Limb (tissue), 2 donors: Measurements from ENCODE around the gene FBXL19.

ENCODE experiments used
- DNase-seq, 2 donors: peaks; one replicate each; pipeline ENCODE4 v3.0.0-alpha.2; 2016; ENCODE audit errors: extremely low spot score in 2 of 2

The FBXL19 gene

GRCh38 chr16:30895627-30896260 is 27.6 kb upstream of the FBXL19 start:
- DNase-seq = peak; percentile 26 to 62

GRCh38 chr16:30896261-30896888 is 27.0 kb upstream of the FBXL19 start, which contains the start of gene CTF1:
CTF1 (plus strand) TSS chr16:30896614; CDS start chr16:30896644, 30 bp downstream.
- DNase-seq = peak; percentile 91 to 92

- peak; percentile 83 to 94 for DNase-seq
Measured at GRCh38 chr16:30896889-30897733, 26.3 kb upstream of the FBXL19 start.

- no peak for DNase-seq
Measured at GRCh38 chr16:30899794-30900193, 23.6 kb upstream of the FBXL19 start.

- DNase-seq = no peak
Measured at GRCh38 chr16:30900588-30900987, 22.8 kb upstream of the FBXL19 start.

- no peak for DNase-seq
Measured at GRCh38 chr16:30901201-30902028, 22.0 kb upstream of the FBXL19 start.

GRCh38 chr16:30902029-30902972 is 21.1 kb upstream of the FBXL19 start:
- DNase-seq = peak in 1 of 2 donors; percentile 85

GRCh38 chr16:30903002-30903401 is 20.4 kb upstream of the FBXL19 start:
- no peak for DNase-seq

- no peak for DNase-seq
Measured at GRCh38 chr16:30903596-30903995, 19.8 kb upstream of the FBXL19 start.

GRCh38 chr16:30904114-30904780 is 19.1 kb upstream of the FBXL19 start:
- DNase-seq = no peak

- DNase-seq = no peak
Measured at GRCh38 chr16:30907064-30907463, 16.3 kb upstream of the FBXL19 start.

- no peak for DNase-seq
Measured at GRCh38 chr16:30910427-30911029, 12.8 kb upstream of the FBXL19 start.

GRCh38 chr16:30912794-30913412 is 10.5 kb upstream of the FBXL19 start:
- no peak for DNase-seq

GRCh38 chr16:30914830-30915229 is 8.5 kb upstream of the FBXL19 start:
- DNase-seq = no peak

- DNase-seq = no peak
Measured at GRCh38 chr16:30918614-30919013, 4.8 kb upstream of the FBXL19 start.

- no peak for DNase-seq
Measured at GRCh38 chr16:30920891-30921290, 2.5 kb upstream of the FBXL19 start.

- DNase-seq = no peak
Measured at GRCh38 chr16:30921459-30921747, 2.0 kb upstream of the FBXL19 start.

GRCh38 chr16:30921748-30922419 is 1.5 kb upstream of the FBXL19 start:
- DNase-seq = peak; percentile 95 to 97
